ENCODE measurements around the gene FAM13A.
"Not testable (repeated sequence)": the region's sequence is repeated elsewhere in the genome, so short reads cannot be mapped to it uniquely, and the experiment has no call there.

Gene FAM13A

GRCh38 chr4:89056953-89057398, at the start of gene FAM13A:
TSS of gene FAM13A (minus strand) at chr4:89057185. CDS start at chr4:89056964, 221 bp downstream.
- peak in 1 of 2 experiments; percentile 18 for DNase-seq

- DNase-seq = no peak
Measured at GRCh38 chr4:89105726-89106125, 48.7 kb upstream of the FAM13A start.

DNA sequence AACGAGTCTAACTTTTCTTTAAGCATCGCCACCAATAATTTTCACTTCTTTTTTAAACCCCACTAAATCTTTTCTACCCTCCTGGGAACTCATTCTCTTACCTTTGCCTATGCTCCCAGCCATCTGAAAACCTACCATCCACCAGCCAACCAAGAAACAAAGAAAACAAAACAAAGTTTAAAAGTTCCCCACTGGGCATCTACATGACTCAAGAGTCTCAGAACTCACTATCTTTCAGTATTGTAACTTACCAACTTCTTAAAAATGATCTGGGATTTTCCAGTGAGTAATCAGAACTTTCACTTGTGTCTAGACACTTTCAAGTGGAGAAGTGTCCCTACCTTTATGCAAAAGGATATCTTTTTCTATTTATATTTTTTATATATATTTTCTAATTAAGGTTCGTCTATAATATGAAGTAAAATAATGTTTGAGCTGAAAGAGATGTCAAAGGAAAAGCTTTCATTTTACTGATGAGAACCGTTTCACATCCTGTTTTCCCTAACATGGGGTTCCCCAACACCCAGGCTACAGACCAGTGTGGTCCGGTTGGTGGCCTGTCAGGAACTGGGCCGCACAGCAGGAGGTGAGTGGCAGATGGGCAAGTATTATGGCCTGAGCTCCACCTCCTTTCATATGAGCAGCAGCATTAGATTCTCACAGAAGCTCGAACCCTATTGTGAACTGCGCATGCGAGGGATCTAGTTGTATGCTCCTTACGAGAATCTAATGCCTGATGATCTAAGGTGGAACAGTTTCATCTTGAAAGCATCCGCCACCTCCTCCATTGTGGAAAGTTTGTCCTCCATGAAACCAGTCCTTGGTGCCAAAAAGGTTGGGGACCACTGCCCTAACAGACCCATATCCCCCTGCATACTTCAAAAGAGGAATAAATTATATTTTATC, 44.5 kb upstream of the FAM13A start:
- DNase-seq = peak; percentile 29 to 36

GRCh38 chr4:89100853-89101252, 43.9 kb upstream of the FAM13A start:
- DNase-seq = no peak

DNA sequence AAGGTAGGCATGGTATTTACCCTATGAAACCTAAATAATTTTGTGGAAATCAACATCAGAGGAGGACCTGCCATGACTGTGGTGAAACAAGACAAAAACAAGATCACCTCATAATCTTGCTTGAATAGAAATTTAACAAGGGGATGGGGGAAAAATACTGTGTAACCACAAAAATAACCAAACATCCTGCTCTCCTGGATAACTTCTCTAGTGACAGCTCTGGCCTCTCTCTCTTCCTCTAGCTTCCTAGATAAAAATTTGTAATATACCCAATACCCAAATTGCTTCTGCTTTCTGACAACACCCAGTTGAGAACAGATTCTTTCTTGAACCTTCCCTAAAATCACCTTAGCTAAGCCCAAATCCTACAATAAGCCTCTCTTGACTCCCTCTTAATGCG, 42.5 kb upstream of the FAM13A start:
- no peak for DNase-seq

- DNase-seq = no peak
Measured at GRCh38 chr4:89099034-89099433, 42.0 kb upstream of the FAM13A start.

DNA sequence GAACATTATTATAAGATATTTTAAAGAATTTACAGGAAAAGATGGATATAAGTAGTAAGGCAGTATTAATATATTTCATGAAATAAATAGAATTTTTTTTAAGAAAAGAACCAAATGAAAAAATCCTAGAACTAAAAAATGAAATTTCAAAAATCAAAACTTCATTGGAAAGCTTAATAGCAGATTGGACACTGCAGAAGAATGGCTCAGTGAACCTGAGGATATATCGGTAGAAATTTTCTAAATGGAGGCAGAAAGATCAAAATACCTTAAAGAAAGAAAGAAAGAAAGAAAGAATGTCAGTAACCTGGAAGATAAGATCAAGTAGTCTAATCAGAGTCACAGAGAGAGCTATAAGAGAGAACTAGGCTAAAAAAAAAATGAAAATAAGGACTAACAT, 21.3 kb upstream of the FAM13A start:
- DNase-seq = no peak

- DNase-seq = no peak
Measured at GRCh38 chr4:89077761-89078160, 20.8 kb upstream of the FAM13A start.

- no peak for DNase-seq
Measured at GRCh38 chr4:89072921-89073320, 15.9 kb upstream of the FAM13A start.

GRCh38 chr4:89071311-89071710, 14.3 kb upstream of the FAM13A start:
- no peak for DNase-seq

GRCh38 chr4:89070041-89070440, 13.1 kb upstream of the FAM13A start:
- no peak for DNase-seq

DNA sequence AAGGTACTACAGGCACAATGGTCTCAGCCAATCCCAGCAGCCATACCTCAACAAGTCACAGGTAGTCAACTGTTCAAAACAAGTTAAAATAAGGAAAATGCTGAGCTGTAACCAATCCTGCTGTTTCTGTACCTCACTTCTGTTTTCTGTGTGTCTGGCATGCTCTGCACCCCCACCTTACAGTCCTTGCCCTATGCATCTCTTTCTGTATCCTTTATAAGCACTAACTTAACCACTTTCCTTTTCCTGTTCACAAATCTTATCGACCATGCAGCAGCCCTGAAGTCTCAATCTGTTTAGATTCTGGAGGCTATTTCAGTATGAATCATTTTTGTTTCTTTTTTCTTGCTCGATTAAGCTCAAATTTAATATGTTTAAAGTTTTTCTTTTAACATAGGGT, 12.5 kb upstream of the FAM13A start:
- no peak for DNase-seq

DNA sequence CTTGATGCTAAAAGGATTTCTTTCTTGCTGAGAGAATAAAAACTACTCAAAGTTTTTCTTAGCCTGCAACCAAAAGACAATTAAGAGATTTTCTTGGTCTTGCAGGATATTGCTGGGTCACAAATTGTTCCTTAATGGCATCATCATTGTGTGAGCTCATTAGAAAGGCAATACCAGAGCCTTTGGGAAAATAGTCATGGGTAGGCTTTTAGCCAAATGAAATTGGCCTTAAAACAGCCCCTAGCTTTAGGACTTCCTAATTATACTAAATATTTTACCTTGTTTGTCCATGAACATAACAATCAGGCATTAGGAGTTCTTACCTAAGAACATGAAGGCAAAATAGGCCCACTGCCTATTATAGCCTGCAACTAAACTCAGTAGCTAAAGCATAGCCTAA, 10.4 kb upstream of the FAM13A start:
- no peak for DNase-seq

DNA sequence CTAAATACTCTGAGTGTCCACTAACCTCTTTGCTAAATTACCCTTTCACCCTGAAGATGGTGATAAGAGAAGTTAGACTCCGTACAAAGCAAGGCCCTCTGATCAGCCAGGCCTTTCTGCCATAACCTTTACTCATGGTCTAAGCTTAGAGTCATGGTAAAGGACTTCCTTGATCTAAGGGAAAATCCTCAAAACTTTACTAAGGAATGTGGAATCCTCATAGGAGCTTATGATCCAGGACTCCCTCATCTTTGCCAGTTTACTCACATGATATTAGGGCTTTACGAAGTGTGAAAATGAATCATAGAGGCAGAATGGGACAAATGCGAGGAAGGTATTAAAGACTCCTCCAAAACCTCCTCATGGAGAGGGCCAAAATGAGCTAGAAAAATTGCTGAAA, 7.9 kb upstream of the FAM13A start:
- DNase-seq = no peak

DNA sequence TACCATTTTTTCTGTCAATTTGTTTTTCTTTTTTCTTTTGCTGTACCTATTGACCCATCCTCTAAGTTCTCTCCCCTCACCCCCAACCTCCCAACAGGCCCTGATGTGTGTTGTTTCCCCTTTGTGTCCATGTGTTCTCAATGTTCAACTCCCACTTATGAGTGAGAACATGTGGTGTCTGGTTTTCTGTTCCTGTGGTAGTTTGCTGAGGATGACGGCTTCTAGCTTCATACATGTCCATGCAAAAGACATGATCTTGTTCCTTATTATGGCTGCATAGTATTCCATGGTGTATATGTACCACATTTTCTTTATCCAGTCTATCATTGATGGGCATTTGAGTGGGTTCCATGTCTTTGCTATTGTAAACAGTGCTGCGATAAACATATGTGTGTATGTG, 859 bp upstream of the FAM13A start:
- DNase-seq = not testable (repeated sequence)

- DNase-seq = no peak
Measured at GRCh38 chr4:89056292-89056952, 563 bp downstream of the FAM13A start.

DNA sequence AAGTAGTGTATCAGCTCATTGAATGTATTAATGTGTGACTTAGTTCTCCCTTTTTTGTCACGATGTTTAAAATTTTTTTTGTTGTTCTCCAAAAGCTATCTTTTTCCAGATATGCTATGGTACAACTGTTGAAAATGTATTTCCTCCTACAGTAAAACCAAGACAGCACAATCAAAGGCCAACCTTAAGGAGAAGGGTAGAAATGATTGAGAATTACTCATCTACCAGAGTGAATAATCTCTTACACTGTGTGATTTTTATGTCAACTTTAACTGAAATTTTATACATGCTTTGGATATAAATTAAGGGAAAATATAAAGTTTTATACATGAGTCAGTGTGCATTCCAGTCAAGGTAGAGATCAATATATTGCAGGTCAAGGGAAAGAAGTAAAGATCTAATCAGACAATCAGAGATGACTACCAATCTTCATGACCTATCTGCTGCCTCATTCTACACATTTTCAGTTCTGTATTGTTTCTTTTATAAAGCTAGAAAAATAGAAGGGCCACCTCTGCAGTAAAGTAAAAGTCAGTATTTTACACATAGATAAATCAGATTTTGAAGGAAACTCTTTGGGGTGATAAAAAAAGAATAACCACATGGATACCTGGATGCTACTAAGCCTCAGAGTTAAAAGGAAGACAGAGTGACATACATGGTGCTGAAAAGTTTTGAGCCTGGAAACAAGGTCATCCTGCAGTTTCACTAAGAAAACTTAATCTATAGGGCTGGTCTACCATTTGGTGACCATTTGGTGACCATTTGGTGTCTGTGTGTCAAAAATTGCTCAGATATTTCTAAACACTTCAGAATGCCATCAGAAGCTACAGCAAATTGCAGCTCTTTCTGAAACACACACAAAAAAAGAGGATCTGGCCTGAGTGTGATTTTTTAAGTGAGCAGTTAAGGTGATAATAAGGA, 1.6 kb downstream of the FAM13A start:
- DNase-seq = no peak

DNA sequence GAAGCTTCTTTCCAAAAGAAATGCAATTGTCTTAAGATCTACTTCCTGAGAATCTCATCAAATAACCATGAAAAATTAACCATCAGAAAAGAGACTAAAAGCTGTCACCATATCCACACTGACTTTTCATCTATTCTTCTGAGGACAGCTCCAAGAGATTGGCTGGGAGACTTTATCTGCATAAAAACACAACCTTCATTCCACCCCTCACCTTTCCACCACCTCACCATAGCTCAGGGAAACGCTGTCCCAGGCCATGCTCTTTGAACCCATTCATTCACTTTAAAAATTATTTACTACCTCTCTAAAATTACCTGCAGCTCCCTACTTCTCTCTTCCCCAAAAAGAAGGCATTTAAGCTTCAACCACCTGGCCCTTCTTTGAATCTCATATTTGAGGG, 2.4 kb downstream of the FAM13A start:
- no peak for DNase-seq

- DNase-seq = no peak
Measured at GRCh38 chr4:89049853-89050252, 7.1 kb downstream of the FAM13A start.

- DNase-seq = no peak
Measured at GRCh38 chr4:89048906-89049601, 7.9 kb downstream of the FAM13A start.

DNA sequence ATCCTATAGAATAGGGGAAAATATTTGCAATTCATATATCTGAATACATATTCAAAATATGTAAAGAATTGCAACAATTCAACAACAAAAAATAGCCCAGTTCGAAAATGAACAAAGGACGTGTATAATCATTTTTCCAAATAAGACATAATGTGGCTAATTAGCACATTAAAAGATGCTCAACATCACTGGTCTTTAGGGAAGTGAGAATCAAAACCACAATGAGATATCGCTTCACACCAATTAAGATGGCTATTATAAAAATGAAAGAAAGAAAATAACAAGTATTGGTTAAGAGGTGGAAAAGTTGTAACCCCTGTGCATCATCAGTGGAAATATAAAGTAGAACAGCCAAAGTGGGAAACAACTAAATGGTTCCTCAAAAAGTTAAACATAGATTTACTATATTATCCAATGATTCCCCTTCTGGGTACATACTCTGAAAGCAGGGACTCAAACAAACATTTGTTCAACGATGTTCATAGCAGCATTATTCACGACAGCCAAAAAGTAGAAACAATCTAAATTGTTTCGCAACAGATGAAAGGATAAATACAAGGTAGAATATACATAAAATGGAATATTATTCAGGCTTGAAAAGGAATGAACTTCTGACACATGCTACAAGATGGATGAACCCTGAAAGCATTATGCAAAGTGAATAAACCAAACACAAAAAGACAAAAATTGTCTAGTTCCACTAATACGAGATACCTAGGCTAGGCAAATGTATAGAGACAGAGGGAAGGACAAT, 12.7 kb downstream of the FAM13A start:
- no peak for DNase-seq

- no peak for DNase-seq
Measured at GRCh38 chr4:89042055-89042454, 14.9 kb downstream of the FAM13A start.
